Stimulated activated CD8-positive, alpha-beta memory T cell treated with anti-CD3 and anti-CD28 coated beads, Interleukin-7, amount 100 ng/mL, for 4 hours (primary cell): ENCODE data around the gene ATP6V0A1.
A peak's percentile ranks its signal among the peaks of the same experiment; 100 is the strongest.
"Not testable (repeated sequence)": the region's sequence is repeated elsewhere in the genome, so short reads cannot be mapped to it uniquely, and the experiment has no call there.

Experiments used
- DNase-seq, 2 donors: peaks; one replicate each; pipeline ENCODE4 v3.0.0-alpha.2; 2020; ENCODE audit warnings: low read depth in 2 of 2

Gene ATP6V0A1

GRCh38 chr17:42476411-42476810 lies 17.7 kb downstream of the ATP6V0A1 start:
- DNase-seq = no peak

GRCh38 chr17:42477173-42477572 lies 18.5 kb downstream of the ATP6V0A1 start:
- DNase-seq = no peak

- DNase-seq = not testable (repeated sequence)
These were observed 19.1 kb downstream of the ATP6V0A1 start for GRCh38 chr17:42477824-42478223.

GRCh38 chr17:42484304-42484703 lies 25.6 kb downstream of the ATP6V0A1 start:
- DNase-seq = peak; percentile 55 to 62

GRCh38 chr17:42485680-42486079 lies 27.0 kb downstream of the ATP6V0A1 start:
- no peak for DNase-seq

- no peak for DNase-seq
These were observed 29.4 kb downstream of the ATP6V0A1 start for GRCh38 chr17:42488032-42488431.

GRCh38 chr17:42493319-42493718 lies 34.6 kb downstream of the ATP6V0A1 start:
- DNase-seq = no peak

- DNase-seq = no peak
These were observed 36.0 kb downstream of the ATP6V0A1 start for GRCh38 chr17:42494673-42495072.

- no peak for DNase-seq
These were observed 40.1 kb downstream of the ATP6V0A1 start for GRCh38 chr17:42498828-42499227.

GRCh38 chr17:42502091-42502490 lies 43.4 kb downstream of the ATP6V0A1 start:
- DNase-seq = no peak

GRCh38 chr17:42502926-42503325 lies 44.2 kb downstream of the ATP6V0A1 start:
- no peak for DNase-seq

- DNase-seq = no peak
These were observed 49.0 kb downstream of the ATP6V0A1 start for GRCh38 chr17:42507671-42508070.

GRCh38 chr17:42508426-42509165 lies 49.9 kb downstream of the ATP6V0A1 start:
- no peak for DNase-seq

GRCh38 chr17:42509409-42509808 lies 50.7 kb downstream of the ATP6V0A1 start:
- DNase-seq = no peak

- DNase-seq = no peak
These were observed 51.2 kb downstream of the ATP6V0A1 start for GRCh38 chr17:42509841-42510240.

- no peak for DNase-seq
These were observed 53.6 kb downstream of the ATP6V0A1 start for GRCh38 chr17:42512246-42512645.

- no peak for DNase-seq
These were observed 54.1 kb downstream of the ATP6V0A1 start for GRCh38 chr17:42512733-42513251.

GRCh38 chr17:42513686-42514085 lies 55.0 kb downstream of the ATP6V0A1 start:
- no peak for DNase-seq

- DNase-seq = no peak
These were observed 55.6 kb downstream of the ATP6V0A1 start for GRCh38 chr17:42514279-42514678.

- no peak for DNase-seq
These were observed 56.2 kb downstream of the ATP6V0A1 start for GRCh38 chr17:42514867-42515266.

GRCh38 chr17:42517516-42517915 lies 58.8 kb downstream of the ATP6V0A1 start:
- DNase-seq = peak; percentile 62 to 68

GRCh38 chr17:42518046-42518754 lies 59.5 kb downstream of the ATP6V0A1 start:
- no peak for DNase-seq
